Trophoblast cell (in vitro differentiated cells and primary cell): ENCODE results near the gene MTNR1B.
A peak's percentile ranks its signal among the peaks of the same experiment; 100 is the strongest.

ENCODE experiments used
- DNase-seq, 2 donors: peaks; one replicate each; pipeline ENCODE4 v3.0.0-alpha.2; 2016
- H2AFZ ChIP-seq: 2 replicates; pipeline ENCODE4 v1.6.1; 2013; ENCODE audit warnings: low read length, moderate library complexity, mild to moderate bottlenecking; ENCODE audit not compliant: insufficient read depth, poor library complexity
- H2AK5ac ChIP-seq: 2 replicates; pipeline ENCODE4 v1.6.1; 2013; ENCODE audit warnings: mild to moderate bottlenecking, low read length
- H2BK120ac ChIP-seq: 2 replicates; pipeline ENCODE4 v1.6.1; 2013; ENCODE audit warnings: low read length, mild to moderate bottlenecking, moderate library complexity; ENCODE audit not compliant: insufficient read depth, poor library complexity
- H2BK12ac ChIP-seq: 2 replicates; pipeline ENCODE4 v1.6.1; 2013; ENCODE audit warnings: mild to moderate bottlenecking, low read length, moderate library complexity
- H2BK5ac ChIP-seq: 2 replicates; pipeline ENCODE4 v1.6.1; 2013; ENCODE audit warnings: low read length, low read depth, moderate library complexity, mild to moderate bottlenecking; ENCODE audit not compliant: poor library complexity
- H3K14ac ChIP-seq: 2 replicates; pipeline ENCODE4 v1.6.1; 2013; ENCODE audit warnings: mild to moderate bottlenecking, low read length
- H3K18ac ChIP-seq: 2 replicates; pipeline ENCODE4 v1.6.1; 2013; ENCODE audit warnings: mild to moderate bottlenecking, low read length
- H3K23ac ChIP-seq: 2 replicates; pipeline ENCODE4 v1.6.1; 2013; ENCODE audit warnings: low read length
- H3K27ac ChIP-seq: 2 replicates; pipeline ENCODE4 v1.5.1; 2013; ENCODE audit warnings: low read depth, mild to moderate bottlenecking, inconsistent platforms, low read length, moderate library complexity
- H3K27me3 ChIP-seq: 2 replicates; pipeline ENCODE4 v1.6.1; 2013; ENCODE audit warnings: inconsistent platforms, mild to moderate bottlenecking, low read length, moderate library complexity; ENCODE audit not compliant: insufficient read depth
- H3K36me3 ChIP-seq, 2 experiments: 1 replicate in 1 of 2; 2 replicates in 1 of 2; pipeline ENCODE4 v1.6.1; 2013; ENCODE audit warnings: low read length in 2 of 2, mild to moderate bottlenecking in 2 of 2, moderate library complexity in 1 of 2; ENCODE audit not compliant: insufficient read depth in 2 of 2, control insufficient read depth in 1 of 2
- H3K4ac ChIP-seq: 2 replicates; pipeline ENCODE4 v1.6.1; 2013; ENCODE audit warnings: low read depth, mild to moderate bottlenecking, low read length, moderate library complexity
- H3K4me1 ChIP-seq, 2 experiments: 1 replicate in 1 of 2; 2 replicates in 1 of 2; pipeline ENCODE4 v1.6.1; 2013; ENCODE audit warnings: low read length in 2 of 2, mild to moderate bottlenecking in 2 of 2, moderate library complexity in 1 of 2; ENCODE audit not compliant: insufficient read depth in 2 of 2, control insufficient read depth in 1 of 2
- H3K4me2 ChIP-seq: 2 replicates; pipeline ENCODE4 v1.6.1; 2013; ENCODE audit warnings: inconsistent platforms, mild to moderate bottlenecking, low read length, moderate library complexity
- H3K4me3 ChIP-seq: 2 replicates; pipeline ENCODE4 v1.5.1; 2013; ENCODE audit warnings: mild to moderate bottlenecking, low read depth, low read length, inconsistent platforms
- H3K79me1 ChIP-seq: one replicate; pipeline ENCODE4 v1.6.1; 2013; ENCODE audit warnings: low read length
- H3K79me2 ChIP-seq: 2 replicates; pipeline ENCODE4 v1.6.1; 2013; ENCODE audit warnings: low read length, mild to moderate bottlenecking; ENCODE audit not compliant: control insufficient read depth, insufficient read depth, poor library complexity
- H3K9ac ChIP-seq: 2 replicates; pipeline ENCODE4 v1.6.1; 2013; ENCODE audit warnings: mild to moderate bottlenecking, low read length
- H3K9me3 ChIP-seq: 2 replicates; pipeline ENCODE4 v1.6.1; 2013; ENCODE audit warnings: low read depth, mild to moderate bottlenecking, control low read depth, inconsistent platforms, low read length; ENCODE audit not compliant: insufficient read depth
- H4K12ac ChIP-seq: 2 replicates; pipeline ENCODE4 v1.6.1; 2013; ENCODE audit warnings: low read depth, mild to moderate bottlenecking, low read length, moderate library complexity
- H4K8ac ChIP-seq: 2 replicates; pipeline ENCODE4 v1.6.1; 2013; ENCODE audit warnings: low read depth, mild to moderate bottlenecking, low read length, moderate library complexity
- H4K91ac ChIP-seq: one replicate; pipeline ENCODE4 v1.6.1; 2013; ENCODE audit warnings: low read depth, mild to moderate bottlenecking, low read length, moderate library complexity
- WGBS: extraction: QIAGEN DNeasy Blood & Tissue Kit; methylation state at CpG from one replicate; pipeline ENCODE4 v1.1.7; 2013; ENCODE audit warnings: missing lambda C conversion rate; ENCODE audit not compliant: insufficient read length, insufficient coverage; ENCODE audit errors: extremely low coverage; 5-methylcytosine and 5-hydroxymethylcytosine counted together

The MTNR1B gene

DNA sequence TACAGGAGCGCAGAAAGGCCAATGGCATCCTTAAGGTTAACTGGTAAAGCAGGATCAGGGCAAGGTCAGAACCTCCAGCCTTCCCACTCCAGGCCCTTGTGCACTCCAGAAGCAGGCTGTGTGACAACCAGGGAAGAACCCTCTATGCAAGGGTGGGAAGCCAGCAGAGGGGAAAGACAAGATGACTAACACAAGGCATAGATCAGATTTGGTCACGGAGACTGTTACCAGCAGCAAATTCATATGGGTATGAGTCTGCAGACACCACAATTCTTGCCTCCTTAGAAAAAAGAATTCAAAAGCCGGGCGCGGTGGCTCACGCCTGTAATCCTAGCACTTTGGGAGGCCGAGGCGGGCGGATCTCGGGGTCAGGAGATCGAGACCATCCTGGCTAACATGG, 39.8 kb upstream of the MTNR1B start:
- no peaks in the 10 kb centered on the region for H3K4me1 ChIP-seq
- no CpG with 5 or more reads among the region's 11 CpGs for WGBS

DNA sequence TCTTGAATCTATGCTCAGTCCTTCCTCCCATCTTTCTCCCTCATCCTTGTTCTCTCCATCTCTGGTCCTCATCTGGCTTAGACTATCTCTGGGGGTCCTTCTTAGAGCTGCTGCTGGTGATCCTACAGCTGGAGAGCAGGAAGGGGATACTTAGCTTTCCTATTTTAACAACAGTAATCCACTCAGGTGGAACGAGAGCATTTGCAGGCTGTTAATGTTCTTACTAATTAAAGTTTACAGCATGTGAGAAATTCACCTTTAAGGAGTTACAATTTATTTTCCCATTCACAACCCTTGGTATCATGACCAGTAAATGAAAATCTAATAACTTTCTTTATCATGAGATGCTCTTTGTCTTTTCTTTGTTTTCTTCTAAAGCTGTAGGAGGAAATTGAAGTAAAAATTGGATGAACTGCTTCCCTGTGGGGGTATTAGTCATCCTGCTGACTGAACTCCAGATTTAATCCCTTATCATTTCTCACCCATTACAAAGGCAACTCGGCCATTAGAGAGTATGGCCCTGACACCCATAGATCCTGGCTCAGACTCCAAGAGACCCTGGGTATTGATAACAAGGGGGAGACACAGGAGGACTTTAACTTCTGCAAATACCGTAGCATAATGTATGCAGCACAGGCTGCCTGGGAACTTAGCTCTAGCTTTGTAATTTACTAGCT, 37.6 kb upstream of the MTNR1B start:
- H3K4me3 ChIP-seq: no peak overlapping the region
- H2AK5ac ChIP-seq: no peak overlapping the region
- no peak overlapping the region for H2BK5ac ChIP-seq
- WGBS: no CpG with 5 or more reads among the region's 3 CpGs
- no peak overlapping the region for H3K9ac ChIP-seq
- no peak overlapping the region for H4K12ac ChIP-seq
- H3K14ac ChIP-seq: no peak overlapping the region
- H2BK12ac ChIP-seq: no peak overlapping the region
- no peak overlapping the region for H3K23ac ChIP-seq
- no peak overlapping the region for H3K18ac ChIP-seq
- no peak overlapping the region for H4K8ac ChIP-seq
- H3K79me2 ChIP-seq: no peaks in the 10 kb centered on the region
- H3K9me3 ChIP-seq: no peaks in the 10 kb centered on the region
- no peak overlapping the region for H3K27ac ChIP-seq
- H4K91ac ChIP-seq: no peak overlapping the region
- DNase-seq: no peak
- no peaks in the 10 kb centered on the region for H3K27me3 ChIP-seq
- no peaks in the 10 kb centered on the region for H3K79me1 ChIP-seq
- H3K4me1 ChIP-seq: no peaks in the 10 kb centered on the region
- no peak overlapping the region for H2BK120ac ChIP-seq
- no peak overlapping the region for H3K4me2 ChIP-seq
- no peaks in the 10 kb centered on the region for H3K36me3 ChIP-seq
- H3K4ac ChIP-seq: no peak overlapping the region
- H2AFZ ChIP-seq: no peak overlapping the region

More for the DNA sequence above, 39.8 kb upstream of the MTNR1B start:
- no peaks in the 10 kb centered on the region for H3K9me3 ChIP-seq
- H3K9ac ChIP-seq: no peak overlapping the region
- no peaks in the 10 kb centered on the region for H3K27me3 ChIP-seq
- H3K4me2 ChIP-seq: no peak overlapping the region
- DNase-seq: peak; percentile 84 to 92
- no peak overlapping the region for H4K12ac ChIP-seq
- no peak overlapping the region for H3K18ac ChIP-seq
- H2AK5ac ChIP-seq: no peak overlapping the region
- H2BK120ac ChIP-seq: no peak overlapping the region
- H3K27ac ChIP-seq: no peak overlapping the region
- no peak overlapping the region for H4K91ac ChIP-seq
- no peak overlapping the region for H3K23ac ChIP-seq
- no peaks in the 10 kb centered on the region for H3K79me2 ChIP-seq
- no peak overlapping the region for H3K4ac ChIP-seq
- H3K36me3 ChIP-seq: no peaks in the 10 kb centered on the region
- no peak overlapping the region for H4K8ac ChIP-seq
- H2BK5ac ChIP-seq: no peak overlapping the region
- no peaks in the 10 kb centered on the region for H3K79me1 ChIP-seq
- no peak overlapping the region for H2BK12ac ChIP-seq
- H3K14ac ChIP-seq: no peak overlapping the region
- no peak overlapping the region for H2AFZ ChIP-seq
- H3K4me3 ChIP-seq: no peak overlapping the region

DNA sequence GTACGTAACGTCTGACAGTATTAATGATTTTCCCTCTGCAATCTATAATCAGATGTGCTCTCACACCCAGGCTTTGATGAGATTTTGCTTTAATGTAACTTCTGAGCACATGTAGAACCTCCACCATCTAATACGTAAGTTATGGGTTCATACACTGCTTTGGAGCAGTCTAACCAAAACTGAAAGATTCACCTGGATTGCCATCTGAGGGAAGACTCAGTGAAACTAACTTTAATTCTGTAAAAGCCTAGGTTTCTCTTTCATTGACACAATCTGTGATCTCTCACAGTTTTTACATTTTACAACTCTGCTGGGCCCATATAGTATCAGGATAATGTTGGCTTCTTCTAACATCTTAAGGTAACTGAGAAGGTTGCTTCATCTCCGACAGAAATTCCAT, 30.1 kb upstream of the MTNR1B start:
- Histone ChIP-seq H4K8ac (no peak overlapping the region), H2AK5ac (no peak overlapping the region), H3K4ac (no peak overlapping the region), H3K27me3 (no peaks in the 10 kb centered on the region), H2BK12ac (no peak overlapping the region), H2AFZ (no peak overlapping the region), H3K4me3 (no peak overlapping the region), H2BK120ac (no peak overlapping the region), H3K9me3 (peaks cover 2% of the 10 kb centered on the region), H4K91ac (no peak overlapping the region), H3K14ac (no peak overlapping the region), H3K36me3 (no peaks in the 10 kb centered on the region), H3K4me1 (no peaks in the 10 kb centered on the region), H3K4me2 (no peak overlapping the region), H3K18ac (no peak overlapping the region), H3K79me1 (no peaks in the 10 kb centered on the region), H3K23ac (no peak overlapping the region), H3K27ac (no peak overlapping the region), H3K79me2 (no peaks in the 10 kb centered on the region), H2BK5ac (no peak overlapping the region), H3K9ac (no peak overlapping the region), H4K12ac (no peak overlapping the region)
- no CpG with 5 or more reads among the region's 4 CpGs for WGBS
- no peak for DNase-seq

DNA sequence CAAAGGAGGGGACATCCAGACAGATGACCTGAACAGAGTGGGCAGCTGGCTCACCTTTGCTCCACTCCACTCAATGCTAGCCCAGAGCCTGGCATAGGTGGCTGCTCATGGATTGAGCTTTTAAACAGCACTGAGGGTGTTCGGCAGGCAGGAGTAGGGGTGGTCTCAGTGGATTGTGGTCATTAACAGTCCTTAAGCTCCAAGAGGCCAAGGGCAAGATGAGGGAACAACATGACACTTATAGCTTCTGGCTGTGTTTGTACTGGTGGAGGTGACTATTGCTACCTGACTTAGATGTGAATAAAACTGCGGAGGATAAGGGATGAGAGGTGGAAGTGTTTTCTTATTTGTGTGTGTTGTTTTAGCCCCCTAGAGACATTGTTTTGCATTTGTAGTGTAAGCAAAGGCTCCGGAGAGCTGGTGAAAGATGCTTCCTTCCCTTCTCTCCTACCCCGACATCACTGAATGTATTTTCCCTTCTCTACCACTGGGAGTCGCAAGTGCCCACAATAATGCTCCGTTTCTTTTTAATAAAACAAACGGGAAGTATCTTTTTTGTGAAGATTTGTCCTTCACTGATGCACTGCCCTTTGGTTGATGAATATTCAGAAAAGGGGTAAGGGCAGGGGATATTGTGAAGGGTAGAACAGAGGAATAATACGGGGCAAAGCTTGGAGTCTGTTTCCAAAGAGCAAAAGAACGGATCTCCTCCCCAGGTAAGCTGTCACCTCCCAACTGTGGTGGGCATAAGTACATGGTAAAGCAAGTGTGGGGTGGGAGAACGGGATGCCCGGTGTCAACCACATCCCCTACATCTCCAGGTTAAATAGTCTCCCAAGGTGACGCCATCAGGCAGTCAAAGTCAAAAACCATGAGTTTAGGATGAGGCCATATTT, 27.5 kb upstream of the MTNR1B start:
- Histone ChIP-seq H3K79me1 (no peaks in the 10 kb centered on the region), H4K12ac (no peak overlapping the region), H4K8ac (no peak overlapping the region), H2BK120ac (no peak overlapping the region), H3K4me2 (no peak overlapping the region), H3K14ac (no peak overlapping the region), H4K91ac (no peak overlapping the region), H3K27ac (no peak overlapping the region), H3K18ac (no peak overlapping the region), H3K23ac (no peak overlapping the region), H3K27me3 (no peaks in the 10 kb centered on the region), H2AFZ (no peak overlapping the region), H3K36me3 (no peaks in the 10 kb centered on the region), H3K4ac (no peak overlapping the region), H2AK5ac (no peak overlapping the region), H3K9me3 (peaks cover 2% of the 10 kb centered on the region), H2BK5ac (no peak overlapping the region), H3K4me3 (no peak overlapping the region), H2BK12ac (no peak overlapping the region), H3K79me2 (no peaks in the 10 kb centered on the region), H3K4me1 (no peaks in the 10 kb centered on the region), H3K9ac (no peak overlapping the region)
- peak; percentile 16 to 65 for DNase-seq
- no CpG with 5 or more reads among the region's 12 CpGs for WGBS
